ENCODE data around the gene DDX24. TPM values are rescaled to one million over a fixed set of nuclear protein-coding genes. Genes with fewer than 3 reads are reported as not detected.

DDX24 gene
- total RNA-seq, 2 experiments from 2014 or later = 81.5 to 172 TPM

GRCh38 chr14:94115058-94115591 is 34.1 kb upstream of the DDX24 start:
- Histone ChIP-seq H3K27ac (ENCODE audit: low read depth, low read length, poor library complexity, severe bottlenecking) (no peak overlapping the region), H3K4me1 (ENCODE audit: insufficient read depth, low read length, poor library complexity, severe bottlenecking) (no peaks in the 10 kb centered on the region), H3K9me2 (ENCODE audit: insufficient read depth, low read length) (no peaks in the 10 kb centered on the region), H2AFZ (ENCODE audit: low read length) (no peak overlapping the region), H3K4me2 (ENCODE audit: low read length) (no peak overlapping the region), H4K20me1 (ENCODE audit: insufficient read depth, low read length) (no peaks in the 10 kb centered on the region), H3K36me3 (ENCODE audit: insufficient read depth, low read length) (no peaks in the 10 kb centered on the region), H3K79me2 (ENCODE audit: insufficient read depth, low read depth, low read length) (no peaks in the 10 kb centered on the region), H3K4me3 (ENCODE audit: low read depth, low read length, poor library complexity, severe bottlenecking) (no peak overlapping the region), H3K9me3 (ENCODE audit: low read length) (no peaks in the 10 kb centered on the region)
- intact Hi-C loops (cut with micrococcal nuclease; ENCODE audit: unreplicated experiment) = no loop called here
- POLR2A ChIA-PET = interaction anchor here (0.7 to 1.2 kb wide), 3 partner anchors 15 to 1514 kb away, joined by 3 read pairs; no protein-coding TSS in a partner anchor
- no peak for TF ChIP-seq CTCF (conservative IDR thresholded peaks at IDR 0.05; ENCODE audit: low read length)
- CTCF ChIA-PET (ENCODE audit: unreplicated experiment) = no interaction called here
- no peak for DNase-seq (ENCODE audit: low spot score)
- no TSS peak for BruUV-seq (replicated peaks)

- POLR2A ChIA-PET = interaction anchor here (0.7 to 1.2 kb wide), 3 partner anchors 14 to 1513 kb away, joined by 3 read pairs; no protein-coding TSS in a partner anchor
Measured at GRCh38 chr14:94114589-94115057, 33.6 kb upstream of the DDX24 start.

More at GRCh38 chr14:94114589-94115057, 33.6 kb upstream of the DDX24 start:
- TF ChIP-seq CTCF (conservative IDR thresholded peaks at IDR 0.05; ENCODE audit: low read length) (no peak), EZH2phosphoT487 (IDR thresholded peaks at IDR 0.05; ENCODE audit: borderline replicate concordance, low read depth, low read length) (no peak)
- no TSS peak for BruUV-seq (replicated peaks)
- H3K27ac ChIP-seq (ENCODE audit: low read depth, low read length, poor library complexity, severe bottlenecking) = no peak overlapping the region
- no peak for DNase-seq (ENCODE audit: low spot score)
- H3K4me3 ChIP-seq (ENCODE audit: low read depth, low read length, poor library complexity, severe bottlenecking) = no peak overlapping the region
- CTCF ChIA-PET (ENCODE audit: unreplicated experiment) = interaction anchor here (0.6 kb wide), 1 partner anchor 459 kb away, joined by 3 read pairs; no protein-coding TSS in a partner anchor
- H2AFZ ChIP-seq (ENCODE audit: low read length) = no peak overlapping the region
- H3K4me2 ChIP-seq (ENCODE audit: low read length) = no peak overlapping the region
- intact Hi-C loops (cut with micrococcal nuclease; ENCODE audit: unreplicated experiment) = no loop called here
- no peaks in the 10 kb centered on the region for H4K20me1 ChIP-seq (ENCODE audit: insufficient read depth, low read length)
- H3K9me3 ChIP-seq (ENCODE audit: low read length) = no peaks in the 10 kb centered on the region
- H3K4me1 ChIP-seq (ENCODE audit: insufficient read depth, low read length, poor library complexity, severe bottlenecking) = no peaks in the 10 kb centered on the region
- no peaks in the 10 kb centered on the region for H3K9me2 ChIP-seq (ENCODE audit: insufficient read depth, low read length)
- no peaks in the 10 kb centered on the region for H3K36me3 ChIP-seq (ENCODE audit: insufficient read depth, low read length)
- no peaks in the 10 kb centered on the region for H3K79me2 ChIP-seq (ENCODE audit: insufficient read depth, low read depth, low read length)

Data from OCI-LY7 (cell line).